Measurements from ENCODE around the gene REXO4. TPM values are rescaled to one million over a fixed set of nuclear protein-coding genes. Genes with fewer than 3 reads are reported as not detected.

REXO4 gene
- total and polyA plus RNA-seq, 2 of the 8 experiments (the other 6 are each of a cell fraction or from before 2014, with no cell fraction given): 19.1 to 38.3 TPM

GRCh38 chr9:133404454-133405002 is 13.3 kb downstream of the REXO4 start:
- Histone ChIP-seq H4K5ac (ENCODE audit: insufficient read length, low read depth, low read length) (no peak overlapping the region), H3K9ac (replicated peaks in 1 of 4; ENCODE audit: extremely low read depth in 1 of 4, low read depth in 3 of 4, low read length in 3 of 4) (no peak overlapping the region), H3K27ac (ENCODE audit: low read depth, low read length) (no peak overlapping the region), H2BK120ac (replicated peaks; ENCODE audit: low read depth, low read length) (no peak overlapping the region), H3K18ac (ENCODE audit: extremely low read depth, low read length) (no peak overlapping the region), H3K9me3 (ENCODE audit: insufficient read depth in 2 of 2, low read depth in 1 of 2, low read length in 1 of 2) (no peaks in the 10 kb centered on the region), H3K4ac (replicated peaks; ENCODE audit: insufficient read length, low read depth, low read length) (no peak overlapping the region), H4K91ac (replicated peaks; ENCODE audit: insufficient read length, low read length) (no peak overlapping the region), H3K14ac (ENCODE audit: insufficient read length) (no peak overlapping the region), H2BK5ac (ENCODE audit: low read depth, low read length) (no peak overlapping the region; the same call in 1 of the 2 replicates), H3K23ac (ENCODE audit: insufficient read length) (no peak overlapping the region), H3K27me3 (replicated peaks in 1 of 4; ENCODE audit: control insufficient read depth in 3 of 4, extremely low read depth in 1 of 4, insufficient read depth in 3 of 4, low read length in 3 of 4) (no peaks in the 10 kb centered on the region), H3K4me1 (replicated peaks in 1 of 4; ENCODE audit: control insufficient read depth in 3 of 4, insufficient read depth in 4 of 4, low read length in 3 of 4) (no peaks in the 10 kb centered on the region), H2BK20ac (ENCODE audit: low read length) (no peak overlapping the region), H3K79me1 (ENCODE audit: low read depth, low read length) (no peaks in the 10 kb centered on the region), H4K20me1 (replicated peaks in 1 of 2; ENCODE audit: control insufficient read depth in 1 of 2, insufficient read depth in 2 of 2, low read length in 2 of 2) (peaks cover 13 to 18% of the 10 kb centered on the region in 2 experiments), H2BK12ac (ENCODE audit: low read depth, low read length) (no peak overlapping the region), H3K4me3 (ENCODE audit: extremely low read depth in 1 of 4, insufficient read depth in 2 of 4, low read depth in 3 of 4, low read length in 4 of 4) (no peak overlapping the region), H2AFZ (ENCODE audit: low read length) (no peak overlapping the region), H3K56ac (replicated peaks; ENCODE audit: insufficient read length, low read depth, low read length) (no peak overlapping the region), H2BK15ac (ENCODE audit: low read length) (no peak overlapping the region), H3K36me3 (ENCODE audit: control insufficient read depth in 2 of 4, insufficient read depth in 4 of 4, low read length in 3 of 4) (peaks cover 9 to 28% (median 18%) of the 10 kb centered on the region in 4 experiments; a peak in 7 of 8 replicates), H4K8ac (ENCODE audit: extremely low read depth, insufficient read depth, low read length) (no peak overlapping the region), H3K79me2 (ENCODE audit: control insufficient read depth in 1 of 2, insufficient read depth in 2 of 2, low read length in 2 of 2) (no peaks in the 10 kb centered on the region), H3K23me2 (ENCODE audit: low read depth, low read length) (no peaks in the 10 kb centered on the region), H2AK5ac (ENCODE audit: low read depth, low read length) (no peak overlapping the region), H3K4me2 (ENCODE audit: insufficient read depth in 1 of 2, low read depth in 2 of 2, low read length in 2 of 2) (no peak overlapping the region)
- POLR2A ChIA-PET (ENCODE audit: partially characterized antibody): interaction anchor here (0.5 to 5.6 kb wide), 11 partner anchors 10 to 59 kb away, joined by 3 to 31 read pairs (median 3); partner anchors contain the start of genes MED22, RPL7A and STKLD1
- CTCF ChIA-PET (ENCODE audit: partially characterized antibody): interaction anchor here (0.7 to 4.6 kb wide), 31 partner anchors 9 to 421 kb away, joined by 3 to 32 read pairs (median 5); partner anchors contain the start of genes ADAMTS13, SURF1 and SURF2
- no peak for DNase-seq (ENCODE audit: low read depth in 1 of 2, low spot score in 2 of 2)
- FAIRE-seq: no peak
- WGBS, 2 experiments (ENCODE audit: extremely low coverage in 1 of 2, insufficient coverage in 1 of 2, insufficient read length in 1 of 2, insufficient replicate concordance in 2 of 2, low coverage in 1 of 2, low lambda C conversion rate in 2 of 2, missing lambda C conversion rate in 1 of 2): 93% methylated on average over 12 of the region's 12 CpGs; no CpG with 5 or more reads in 1 of the 2 experiments
- TF ChIP-seq SIRT6 (IDR thresholded peaks at IDR 0.05; ENCODE audit: low read length) (no peak), FOSL1 (IDR thresholded peaks at IDR 0.05; ENCODE audit: insufficient read depth, low read depth, low read length) (no peak), EZH2 (IDR thresholded peaks at IDR 0.05; ENCODE audit: low read depth, low read length, severe bottlenecking) (no peak), JUND (IDR thresholded peaks at IDR 0.05; ENCODE audit: low read length) (no peak), BACH1 (IDR thresholded peaks at IDR 0.05; ENCODE audit: low read length) (no peak), SIX5 (IDR thresholded peaks at IDR 0.05; ENCODE audit: low read depth, low read length) (no peak), GABPA (IDR thresholded peaks at IDR 0.05; ENCODE audit: borderline replicate concordance, insufficient read depth, low read length) (no peak), RAD21 (IDR thresholded peaks at IDR 0.05 in 1 of 2, conservative IDR thresholded peaks at IDR 0.05 in 1 of 2; ENCODE audit: low read depth in 2 of 2, low read length in 2 of 2) (no peak), RFX5 (IDR thresholded peaks at IDR 0.05; ENCODE audit: borderline replicate concordance, low read depth, low read length) (no peak), TBP (IDR thresholded peaks at IDR 0.05; ENCODE audit: low read depth, low read length) (no peak), RXRA (IDR thresholded peaks at IDR 0.05; ENCODE audit: insufficient read depth, low read depth, low read length) (no peak), GTF2F1 (IDR thresholded peaks at IDR 0.05; ENCODE audit: borderline replicate concordance, low read depth, low read length) (no peak), SP2 (IDR thresholded peaks at IDR 0.05; ENCODE audit: low read length) (no peak), NANOG (IDR thresholded peaks at IDR 0.05; ENCODE audit: insufficient read depth, low read depth, low read length, poor library complexity, severe bottlenecking) (no peak)

Data from H1 (cell line).